ENCODE measurements around the gene ADK. TPM values are rescaled to one million over a fixed set of nuclear protein-coding genes. Genes with fewer than 3 reads are reported as not detected.
"Not testable (repeated sequence)": the region's sequence is repeated elsewhere in the genome, so short reads cannot be mapped to it uniquely, and the experiment has no call there.

The ADK gene
- total RNA-seq, 6 experiments from 2014 or later: 54.2 to 92.5 (median 63.5) TPM

DNA sequence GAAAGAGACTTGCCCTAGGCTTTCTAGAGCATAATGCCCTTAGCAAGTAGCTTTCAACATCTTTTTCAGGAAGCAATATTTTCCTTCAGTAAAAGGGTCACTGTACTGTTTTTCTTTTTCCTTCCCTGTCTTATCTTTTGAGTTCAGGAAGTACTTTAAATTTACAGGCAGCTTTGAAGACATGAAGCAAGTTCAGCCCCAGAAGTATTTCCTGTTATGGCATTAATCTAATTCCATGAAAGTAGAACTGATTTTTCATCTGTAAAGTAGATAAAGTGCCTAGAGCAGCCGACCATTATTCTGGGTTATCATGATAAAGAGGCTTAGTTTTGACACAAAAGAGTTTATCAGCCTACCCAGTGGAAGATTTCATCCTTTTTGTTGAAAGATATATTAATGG lies 288.2 kb downstream of the ADK start:
- no peak for ATAC-seq

DNA sequence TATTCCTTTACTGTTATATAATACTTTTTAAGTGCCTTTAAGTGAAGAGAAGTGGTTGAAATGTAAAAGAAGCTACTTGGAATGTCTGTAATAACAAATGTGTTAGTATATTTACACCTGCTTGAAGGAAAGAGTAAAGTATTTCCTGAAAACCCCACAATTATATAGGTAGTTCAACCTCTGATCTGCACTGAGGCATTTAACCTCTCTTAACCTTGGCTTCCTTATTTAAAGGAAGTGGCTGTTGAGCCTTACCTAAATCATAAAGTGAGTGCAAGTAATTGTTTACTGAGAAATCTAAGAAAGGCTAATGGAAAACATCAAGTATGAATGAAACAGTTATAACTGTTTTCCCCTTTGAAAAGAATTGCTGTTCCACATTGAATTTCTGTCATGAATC lies 294.5 kb downstream of the ADK start:
- no peak for ATAC-seq
- no peak overlapping the region for H3K27ac ChIP-seq
- H3K4me1 ChIP-seq: no peaks in the 10 kb centered on the region
- no peak for DNase-seq
- H3K4me3 ChIP-seq: no peak overlapping the region
- intact Hi-C loops (cut with DNase I): no loop called here
- TF ChIP-seq, protein P1, sequence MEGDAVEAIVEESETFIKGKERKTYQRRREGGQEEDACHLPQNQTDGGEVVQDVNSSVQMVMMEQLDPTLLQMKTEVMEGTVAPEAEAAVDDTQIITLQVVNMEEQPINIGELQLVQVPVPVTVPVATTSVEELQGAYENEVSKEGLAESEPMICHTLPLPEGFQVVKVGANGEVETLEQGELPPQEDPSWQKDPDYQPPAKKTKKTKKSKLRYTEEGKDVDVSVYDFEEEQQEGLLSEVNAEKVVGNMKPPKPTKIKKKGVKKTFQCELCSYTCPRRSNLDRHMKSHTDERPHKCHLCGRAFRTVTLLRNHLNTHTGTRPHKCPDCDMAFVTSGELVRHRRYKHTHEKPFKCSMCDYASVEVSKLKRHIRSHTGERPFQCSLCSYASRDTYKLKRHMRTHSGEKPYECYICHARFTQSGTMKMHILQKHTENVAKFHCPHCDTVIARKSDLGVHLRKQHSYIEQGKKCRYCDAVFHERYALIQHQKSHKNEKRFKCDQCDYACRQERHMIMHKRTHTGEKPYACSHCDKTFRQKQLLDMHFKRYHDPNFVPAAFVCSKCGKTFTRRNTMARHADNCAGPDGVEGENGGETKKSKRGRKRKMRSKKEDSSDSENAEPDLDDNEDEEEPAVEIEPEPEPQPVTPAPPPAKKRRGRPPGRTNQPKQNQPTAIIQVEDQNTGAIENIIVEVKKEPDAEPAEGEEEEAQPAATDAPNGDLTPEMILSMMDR (IDR thresholded peaks at IDR 0.05): no peak
- no peak for TF ChIP-seq POLR2A (IDR thresholded peaks at IDR 0.05)
- no peaks in the 10 kb centered on the region for H3K27me3 ChIP-seq
- H3K36me3 ChIP-seq: no peaks in the 10 kb centered on the region
- no peaks in the 10 kb centered on the region for H3K9me3 ChIP-seq

More for the DNA sequence above, 288.2 kb downstream of the ADK start:
- Histone ChIP-seq H3K4me3 (no peak overlapping the region), H3K9me3 (no peaks in the 10 kb centered on the region), H3K27me3 (no peaks in the 10 kb centered on the region), H3K36me3 (no peaks in the 10 kb centered on the region), H3K27ac (no peak overlapping the region), H3K4me1 (no peaks in the 10 kb centered on the region)
- no peak for TF ChIP-seq POLR2A (IDR thresholded peaks at IDR 0.05)
- TF ChIP-seq, protein P1 (IDR thresholded peaks at IDR 0.05): no peak
- intact Hi-C loops (cut with DNase I): no loop called here
- whole genome bisulfite sequencing (ENCODE audit: insufficient coverage, low coverage, low lambda C conversion rate, missing lambda C conversion rate): 54% methylated on average over 1 of the region's 1 CpG
- no peak for DNase-seq

DNA sequence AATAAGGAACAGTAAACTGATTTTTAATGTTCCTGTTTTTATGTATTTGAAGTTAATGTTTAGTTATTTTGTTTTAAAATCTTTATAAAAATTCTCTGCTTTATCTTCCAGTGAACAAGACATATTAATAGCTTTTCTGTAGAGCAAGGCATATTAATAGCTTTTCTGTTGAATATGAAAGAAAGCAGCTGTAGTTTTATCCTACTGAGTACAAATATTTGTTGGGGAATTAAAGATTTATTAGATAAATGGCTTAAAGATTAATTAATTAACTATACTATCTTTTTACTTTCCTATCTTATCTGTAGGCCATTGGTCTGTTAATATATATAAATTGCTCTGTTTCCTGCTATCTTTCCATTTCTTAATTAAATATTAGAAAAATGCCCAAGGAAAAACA lies 299.6 kb downstream of the ADK start:
- peaks cover 0 to 10% (median 2%) of the 10 kb centered on the region in 4 donors for H3K4me1 ChIP-seq
- no peak overlapping the region for H3K27ac ChIP-seq
- no peaks in the 10 kb centered on the region for H3K36me3 ChIP-seq
- no peaks in the 10 kb centered on the region for H3K27me3 ChIP-seq
- TF ChIP-seq, protein P1 (IDR thresholded peaks at IDR 0.05): no peak
- TF ChIP-seq POLR2A (IDR thresholded peaks at IDR 0.05): no peak
- no peaks in the 10 kb centered on the region for H3K9me3 ChIP-seq
- DNase-seq: no peak
- no peak for ATAC-seq
- intact Hi-C loops (cut with DNase I): no loop called here
- no peak overlapping the region for H3K4me3 ChIP-seq

DNA sequence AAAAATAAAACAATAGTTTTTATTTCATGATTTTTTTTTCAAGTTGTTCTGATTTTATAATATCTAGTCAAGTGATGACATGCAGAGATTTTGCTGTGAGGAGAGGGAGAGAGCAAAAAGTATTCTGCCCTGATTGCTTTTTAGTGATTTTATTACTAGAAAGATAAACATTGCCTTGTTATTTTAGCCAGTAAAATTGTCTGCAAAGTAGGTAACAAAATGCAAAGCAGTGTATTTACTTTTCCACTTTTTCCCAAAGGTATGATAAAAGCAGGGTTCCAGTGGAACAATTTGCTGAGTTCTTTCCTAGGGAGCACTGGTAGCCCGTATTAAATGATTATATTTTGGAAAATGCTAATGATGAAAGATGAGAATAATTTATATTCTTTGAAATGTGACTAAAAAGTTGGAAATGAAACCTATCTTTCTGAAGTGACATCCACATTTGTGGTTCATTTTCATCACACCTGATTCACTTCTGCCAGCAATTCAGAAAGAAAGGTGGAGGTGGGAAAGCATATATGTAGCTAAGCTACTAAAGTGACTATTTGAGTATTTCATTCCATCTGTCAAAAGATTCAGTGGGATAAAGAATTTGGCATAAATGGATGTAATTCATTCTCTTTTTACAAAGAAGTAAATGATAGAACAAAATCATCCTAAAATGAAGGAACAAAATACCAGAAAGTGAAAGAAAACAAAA lies 300.3 kb downstream of the ADK start:
- 79% methylated on average over 1 of the region's 1 CpG for WGBS (ENCODE audit: insufficient coverage, low coverage, low lambda C conversion rate, missing lambda C conversion rate)
- TF ChIP-seq POLR2A (IDR thresholded peaks at IDR 0.05): no peak
- TF ChIP-seq, protein P1 (IDR thresholded peaks at IDR 0.05): no peak
- H3K9me3 ChIP-seq: no peaks in the 10 kb centered on the region
- intact Hi-C loops (cut with DNase I): no loop called here
- H3K27ac ChIP-seq: no peak overlapping the region
- no peaks in the 10 kb centered on the region for H3K27me3 ChIP-seq
- peaks cover 0 to 10% (median 2%) of the 10 kb centered on the region in 4 donors for H3K4me1 ChIP-seq
- ATAC-seq (peak in 1 of 4 donors; percentile 19), DNase-seq (no peak)
- H3K4me3 ChIP-seq: no peak overlapping the region
- no peaks in the 10 kb centered on the region for H3K36me3 ChIP-seq

DNA sequence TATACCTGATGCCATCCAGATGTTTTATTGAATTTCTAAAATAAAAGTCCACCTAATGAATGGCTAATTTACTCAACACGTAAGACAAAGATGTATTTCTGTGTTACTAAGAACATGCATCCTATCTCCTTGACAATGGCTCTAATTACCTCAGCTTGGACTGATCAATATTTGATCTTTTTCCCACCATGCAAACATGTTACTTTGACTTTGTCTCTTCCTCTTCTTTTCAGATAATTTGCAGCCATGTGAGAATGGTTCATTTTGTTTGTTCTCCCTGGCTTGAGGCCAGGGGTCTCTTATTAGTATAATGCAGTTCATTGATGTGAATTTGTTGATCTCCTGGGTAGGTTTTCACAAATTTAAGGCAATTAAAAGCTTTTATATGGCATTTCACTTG lies 302.1 kb downstream of the ADK start:
- Histone ChIP-seq H3K27me3 (no peaks in the 10 kb centered on the region), H3K36me3 (no peaks in the 10 kb centered on the region), H3K4me3 (no peak overlapping the region), H3K4me1 (peaks cover 0 to 10% (median 2%) of the 10 kb centered on the region in 4 donors), H3K27ac (no peak overlapping the region), H3K9me3 (no peaks in the 10 kb centered on the region)
- no peak for DNase-seq
- TF ChIP-seq, protein P1 (IDR thresholded peaks at IDR 0.05): no peak
- TF ChIP-seq POLR2A (IDR thresholded peaks at IDR 0.05): no peak
- peak in 3 of 4 donors; percentile 39 to 74 (median 71) for ATAC-seq
- intact Hi-C loops (cut with DNase I): no loop called here
- 65% methylated on average over 1 of the region's 1 CpG for WGBS (ENCODE audit: insufficient coverage, low coverage, low lambda C conversion rate, missing lambda C conversion rate)

DNA sequence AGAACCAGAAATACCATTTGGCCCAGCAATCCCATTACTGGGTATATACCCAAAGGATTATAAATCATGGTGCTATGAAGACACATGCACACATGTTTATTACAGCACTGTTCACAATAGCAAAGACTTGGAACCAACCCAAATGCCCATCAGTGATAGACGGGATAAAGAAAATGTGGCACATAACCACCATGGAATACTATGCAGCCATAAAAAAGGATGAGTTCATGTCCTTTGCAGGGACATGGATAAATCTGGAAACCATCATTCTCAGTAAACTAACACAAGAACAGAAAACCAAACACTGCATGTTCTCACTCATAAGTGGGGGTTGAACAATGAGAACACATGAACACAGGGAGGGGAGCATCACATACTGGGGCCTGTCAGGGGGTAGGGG lies 306.5 kb downstream of the ADK start:
- H3K27me3 ChIP-seq; intact Hi-C loops (cut with DNase I); H3K27ac ChIP-seq; H3K9me3 ChIP-seq; ATAC-seq; H3K36me3 ChIP-seq; H3K4me3 ChIP-seq; DNase-seq: not testable (repeated sequence)
- peaks cover 0 to 10% (median 2%) of the 10 kb centered on the region in 4 donors for H3K4me1 ChIP-seq
- WGBS (ENCODE audit: insufficient coverage, low coverage, low lambda C conversion rate, missing lambda C conversion rate): 89% methylated on average over 1 of the region's 1 CpG

Measured in right lobe of liver (tissue), 6 donors.